ENCODE data around the gene CCDC50.

The CCDC50 gene, protein sequence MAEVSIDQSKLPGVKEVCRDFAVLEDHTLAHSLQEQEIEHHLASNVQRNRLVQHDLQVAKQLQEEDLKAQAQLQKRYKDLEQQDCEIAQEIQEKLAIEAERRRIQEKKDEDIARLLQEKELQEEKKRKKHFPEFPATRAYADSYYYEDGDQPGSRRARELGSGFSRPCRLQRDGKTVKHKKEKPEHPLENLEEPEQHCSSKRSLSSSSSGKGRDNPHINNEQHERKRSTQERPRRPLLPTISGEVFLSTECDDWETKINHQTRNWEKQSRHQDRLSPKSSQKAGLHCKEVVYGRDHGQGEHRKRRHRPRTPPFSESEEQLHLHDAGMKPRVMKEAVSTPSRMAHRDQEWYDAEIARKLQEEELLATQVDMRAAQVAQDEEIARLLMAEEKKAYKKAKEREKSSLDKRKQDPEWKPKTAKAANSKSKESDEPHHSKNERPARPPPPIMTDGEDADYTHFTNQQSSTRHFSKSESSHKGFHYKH

DNA sequence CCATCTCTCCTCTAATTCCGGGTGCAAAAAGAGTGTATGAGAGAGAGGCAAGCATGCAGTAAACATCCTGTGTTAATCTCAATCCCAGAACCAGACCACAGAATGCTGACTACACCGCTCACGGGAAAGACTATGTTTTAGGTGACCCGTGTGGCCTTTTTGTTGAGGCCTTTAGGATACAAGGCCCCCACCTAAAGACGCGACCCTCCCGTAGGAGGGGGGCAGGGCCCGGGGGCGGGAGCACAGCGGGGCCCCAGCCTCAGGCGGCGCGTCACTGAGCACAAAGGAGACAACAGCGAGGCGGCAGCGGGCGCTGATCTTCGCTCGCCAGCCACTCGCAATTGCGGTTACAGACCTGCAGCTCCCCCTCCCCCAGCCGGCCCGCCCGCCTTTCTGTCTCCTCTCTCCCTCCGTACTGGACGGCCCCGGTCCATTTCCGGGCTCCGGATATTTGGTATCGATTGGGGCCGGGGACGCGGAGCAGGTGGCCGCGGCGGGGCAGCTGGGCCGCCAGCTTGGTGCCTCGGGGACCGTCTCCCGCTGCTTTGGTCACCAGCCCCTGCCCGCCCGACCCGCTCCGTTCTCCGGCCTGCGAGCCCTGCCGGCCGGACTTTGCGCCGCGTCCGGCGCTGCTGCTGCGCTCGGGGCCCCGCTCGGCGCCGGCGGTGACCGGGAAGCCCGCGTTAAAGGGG lies at the start of gene CCDC50:
CCDC50 (plus strand) TSS at position 433 of the 692 bp plus-strand sequence. CDS start 281 bp downstream, outside the sequence.
- peak in 2 of 3 experiments; percentile 6 to 18 for DNase-seq (ENCODE audit: low read depth in 3 of 3)

DNA sequence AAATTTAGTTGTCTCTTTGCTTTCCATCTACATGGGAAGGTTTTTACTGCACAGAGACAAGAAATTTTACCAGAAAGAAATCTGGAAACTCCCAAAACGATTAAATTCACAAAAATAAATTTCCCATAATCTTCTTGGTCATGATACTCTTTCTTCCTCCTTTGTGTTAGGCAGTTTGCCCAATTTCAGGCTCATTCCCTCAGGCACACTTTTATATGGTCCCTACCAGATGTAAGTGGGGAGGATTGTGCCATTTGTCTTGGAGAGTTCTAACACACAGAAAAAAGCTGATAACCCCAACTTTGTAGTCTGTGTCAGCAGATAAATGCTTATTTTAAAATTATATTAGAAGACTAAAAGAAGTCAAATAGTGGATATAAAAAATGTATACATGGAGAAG lies 49.1 kb upstream of the CCDC50 start:
- DNase-seq (ENCODE audit: low read depth in 3 of 3), result no peak

DNA sequence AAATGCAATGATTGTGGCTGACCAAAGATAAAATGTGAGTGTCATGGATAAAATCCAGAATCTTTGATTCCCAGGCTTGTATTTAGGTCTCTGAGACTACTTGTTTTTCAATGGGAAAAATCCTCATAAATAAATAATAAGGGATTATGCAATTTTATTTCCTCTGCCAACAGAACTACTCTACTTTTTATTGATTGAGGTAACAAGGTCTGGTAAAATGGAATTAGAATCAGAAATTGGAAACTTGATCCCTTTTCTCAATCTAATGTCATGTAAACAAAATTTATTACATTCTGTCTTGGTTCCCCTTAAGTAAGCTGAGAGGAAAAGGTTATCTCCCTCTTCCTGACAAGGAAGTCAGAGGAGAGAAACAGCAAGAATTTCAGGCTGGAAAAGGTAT lies 48.3 kb upstream of the CCDC50 start:
- DNase-seq (ENCODE audit: low read depth in 3 of 3), result no peak

DNA sequence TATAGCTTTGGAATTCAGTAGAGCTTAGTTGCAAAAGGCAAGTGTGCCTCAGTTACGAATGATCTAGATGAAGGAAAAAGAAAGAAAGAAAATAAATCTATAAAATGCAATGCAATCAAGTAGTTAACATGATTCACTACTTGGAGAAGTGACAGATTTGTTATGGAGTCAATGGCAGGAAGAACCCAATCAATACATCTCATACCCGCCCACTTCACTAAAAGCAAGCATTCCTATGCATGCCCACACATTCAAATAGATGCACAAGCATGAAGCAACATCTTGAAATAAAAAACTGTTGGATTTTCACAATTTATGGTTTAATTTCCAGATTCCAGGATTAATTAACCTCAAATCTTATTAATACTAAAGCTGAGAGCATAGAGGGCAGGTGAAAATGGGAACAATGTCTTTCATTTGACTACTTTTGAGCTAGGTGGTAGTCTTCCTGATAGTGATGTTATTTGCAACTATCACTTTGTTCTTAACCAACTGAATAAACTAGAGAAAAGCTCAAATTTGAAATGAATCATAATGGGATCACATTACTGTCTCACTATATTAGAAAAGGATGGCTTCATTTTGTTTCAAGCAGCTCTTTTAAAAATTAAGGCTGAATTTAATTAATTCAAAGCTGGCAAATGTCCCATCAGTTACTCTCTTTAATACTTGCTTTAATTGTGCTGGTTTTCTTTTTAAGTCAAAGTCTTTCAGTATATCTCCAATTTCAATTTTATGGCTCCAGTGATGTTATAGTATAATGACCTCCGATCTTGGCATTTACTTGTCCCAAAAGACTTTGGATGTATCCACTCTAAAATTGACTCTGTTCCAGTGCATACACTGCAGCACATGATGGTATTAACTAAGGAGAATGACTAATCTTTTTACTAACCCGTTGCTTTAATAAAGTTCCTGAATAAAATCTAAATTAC lies 46.7 kb upstream of the CCDC50 start:
- DNase-seq (ENCODE audit: low read depth in 3 of 3), result no peak

DNA sequence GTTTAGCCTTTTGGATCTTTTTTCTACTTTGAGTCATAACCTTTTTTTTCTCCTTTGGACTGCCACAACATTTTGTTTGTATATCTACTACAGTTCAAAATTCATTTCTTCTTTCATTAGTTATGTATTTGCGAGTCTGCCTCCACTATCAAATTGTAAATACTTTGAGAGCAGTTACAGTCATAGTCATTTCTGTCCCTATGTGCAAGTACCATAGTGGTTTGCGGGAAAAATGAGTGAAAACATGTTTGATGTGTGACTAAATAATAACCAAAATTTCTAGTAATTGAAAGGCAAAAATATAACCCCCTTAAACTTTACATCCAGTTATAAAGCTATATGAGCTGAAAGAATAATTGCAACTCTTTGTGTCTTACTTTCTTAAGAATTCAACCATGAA lies 45.8 kb upstream of the CCDC50 start:
- DNase-seq (ENCODE audit: low read depth in 3 of 3), result no peak

DNA sequence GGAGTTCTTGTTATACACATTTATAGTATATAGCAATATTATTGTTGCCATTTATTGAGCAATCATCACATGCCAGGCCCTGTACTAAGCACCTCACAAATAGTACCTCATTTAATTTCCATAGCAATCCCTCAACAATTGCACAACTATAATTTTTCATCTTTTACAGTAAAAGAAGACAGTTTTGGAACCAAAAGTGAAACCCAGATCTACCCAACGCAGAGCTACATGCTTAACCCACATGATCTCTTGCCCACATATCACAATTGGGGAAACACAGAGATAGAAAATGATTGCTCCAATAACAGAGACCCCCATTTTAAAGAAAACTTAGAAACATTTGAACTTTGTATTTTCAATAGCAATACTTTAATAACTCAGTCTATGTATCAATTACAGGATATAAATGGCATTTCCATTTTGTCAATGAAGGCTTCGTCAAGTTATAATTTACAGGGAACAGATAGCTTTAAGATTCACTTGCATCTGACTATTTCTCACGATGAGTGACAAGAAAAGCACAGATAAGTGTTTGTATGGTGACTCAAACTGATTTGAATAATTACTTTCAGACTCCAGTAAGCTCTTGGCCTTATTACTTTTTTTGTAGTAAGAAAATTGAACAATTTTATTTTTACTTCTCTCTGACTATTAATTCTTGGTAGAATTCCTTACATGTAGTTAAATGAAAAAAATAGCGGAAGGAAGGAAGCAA lies 38.7 kb upstream of the CCDC50 start:
- DNase-seq (ENCODE audit: low read depth in 3 of 3), result no peak

DNA sequence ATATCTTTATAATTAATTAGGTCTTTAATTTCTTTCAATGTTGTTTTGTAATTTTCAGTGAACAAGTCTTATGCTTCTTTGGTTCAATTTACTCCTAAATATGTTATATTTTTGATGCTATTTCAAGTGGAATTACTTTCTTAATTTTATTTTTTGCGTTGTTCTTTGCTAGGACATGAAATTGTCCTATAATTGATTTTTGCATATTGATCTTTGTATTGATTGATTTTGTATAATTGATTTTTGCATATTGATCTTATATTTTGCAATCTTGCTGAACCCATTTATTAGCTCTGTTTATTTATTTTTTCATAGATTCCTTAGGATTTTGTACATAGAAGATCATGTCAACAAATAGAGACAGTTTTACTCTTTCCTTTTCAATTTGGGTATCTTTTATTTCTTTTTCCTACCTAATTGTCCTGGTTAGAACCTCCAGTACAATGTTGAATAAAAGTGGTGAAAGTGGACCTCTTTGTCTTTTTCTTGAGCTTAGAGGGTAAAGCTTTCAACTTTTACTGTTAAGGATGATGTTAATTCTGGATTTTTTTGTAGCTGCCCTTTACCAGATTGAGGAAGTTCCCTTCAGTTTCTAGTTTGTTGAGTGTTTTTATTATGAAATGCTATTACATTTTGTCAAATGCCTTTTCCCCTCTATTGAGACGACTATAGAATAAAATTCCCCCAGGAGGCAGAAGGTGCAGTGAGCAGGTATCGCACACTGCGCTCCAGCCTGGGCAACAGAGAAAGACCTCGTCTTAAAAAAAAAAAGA lies 36.8 kb upstream of the CCDC50 start:
- no peak for DNase-seq (ENCODE audit: low read depth in 3 of 3)

DNA sequence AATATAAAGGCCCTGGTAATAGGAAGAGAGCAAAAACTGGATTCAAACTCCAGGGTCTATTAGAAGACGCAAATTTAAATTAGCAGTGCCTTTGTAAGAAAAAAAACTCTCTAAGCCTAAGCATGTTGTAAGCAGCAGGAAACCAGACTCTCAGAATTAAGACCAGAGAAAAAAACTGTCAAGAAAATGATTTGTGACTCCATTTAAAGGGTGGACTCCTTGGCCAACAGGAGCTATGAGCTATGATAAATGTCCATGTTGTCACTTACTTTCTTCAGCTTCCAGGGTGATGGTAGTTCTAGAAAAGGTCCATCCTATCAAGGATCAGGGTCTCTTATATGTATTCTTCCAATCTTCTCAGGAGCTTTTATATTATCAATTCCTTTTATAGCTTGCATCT lies 34.9 kb upstream of the CCDC50 start:
- DNase-seq (ENCODE audit: low read depth in 3 of 3), result no peak

DNA sequence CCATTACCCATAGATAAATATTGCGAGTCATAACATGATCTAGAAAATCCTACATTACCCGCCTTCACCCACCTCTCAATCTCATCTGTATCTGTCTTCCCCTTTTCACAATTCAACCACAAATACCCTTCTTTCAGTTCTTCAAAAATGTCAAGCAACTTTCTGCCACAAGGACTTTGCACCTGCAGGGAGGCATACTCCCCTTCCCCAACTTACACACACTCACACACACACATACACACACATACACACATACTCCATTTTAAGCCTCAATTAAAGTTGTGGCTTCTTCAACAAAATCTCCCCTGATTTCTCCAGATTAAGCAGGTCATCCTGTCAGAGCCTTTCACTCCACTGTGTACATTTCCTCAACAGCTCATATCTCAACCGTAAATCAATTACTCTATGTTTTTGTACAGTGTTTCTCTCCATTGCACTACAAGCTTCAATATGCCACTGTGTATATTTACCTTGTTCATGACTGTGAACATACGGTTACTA lies 33.1 kb upstream of the CCDC50 start:
- DNase-seq (ENCODE audit: low read depth in 3 of 3), result no peak

DNA sequence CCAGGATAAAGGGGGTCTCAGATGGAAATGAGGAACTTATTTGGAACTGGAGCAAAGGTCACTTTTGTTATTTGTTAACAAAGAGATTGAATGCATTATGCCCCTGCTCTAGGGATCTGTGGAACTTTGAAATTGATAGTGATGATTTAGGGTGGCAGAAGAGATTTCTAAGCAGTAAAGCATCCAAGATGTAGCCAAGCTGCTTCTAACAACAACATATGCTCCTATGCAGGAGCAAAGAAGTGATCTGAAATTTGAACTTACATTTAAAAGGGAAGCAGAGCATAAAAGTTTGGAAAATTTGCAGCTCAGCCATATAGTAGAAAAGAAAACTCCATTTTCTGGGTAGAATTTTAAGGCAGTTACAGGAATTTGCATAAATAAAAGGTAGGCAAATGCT lies 30.3 kb upstream of the CCDC50 start:
- no peak for DNase-seq (ENCODE audit: low read depth in 3 of 3)

DNA sequence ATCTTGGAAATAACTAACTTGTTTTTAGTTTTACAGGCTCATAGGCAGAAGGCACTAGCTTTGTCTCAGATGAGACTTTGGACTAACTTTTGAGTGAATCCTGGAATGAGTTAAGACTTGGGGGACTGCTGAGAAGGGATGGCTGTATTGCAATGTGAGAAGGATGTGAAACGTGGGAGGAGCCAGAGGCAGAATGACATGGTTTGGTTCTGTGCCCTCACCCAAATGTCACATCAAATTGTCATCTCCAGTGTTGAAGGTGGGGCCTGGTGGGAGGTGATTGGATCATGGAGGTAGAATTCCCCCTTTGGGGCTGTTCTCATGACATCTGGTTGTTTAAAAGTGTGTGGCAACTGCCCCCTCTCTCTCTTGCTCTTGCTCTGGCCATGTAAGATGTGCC lies 28.8 kb upstream of the CCDC50 start:
- DNase-seq (ENCODE audit: low read depth in 3 of 3), result no peak

DNA sequence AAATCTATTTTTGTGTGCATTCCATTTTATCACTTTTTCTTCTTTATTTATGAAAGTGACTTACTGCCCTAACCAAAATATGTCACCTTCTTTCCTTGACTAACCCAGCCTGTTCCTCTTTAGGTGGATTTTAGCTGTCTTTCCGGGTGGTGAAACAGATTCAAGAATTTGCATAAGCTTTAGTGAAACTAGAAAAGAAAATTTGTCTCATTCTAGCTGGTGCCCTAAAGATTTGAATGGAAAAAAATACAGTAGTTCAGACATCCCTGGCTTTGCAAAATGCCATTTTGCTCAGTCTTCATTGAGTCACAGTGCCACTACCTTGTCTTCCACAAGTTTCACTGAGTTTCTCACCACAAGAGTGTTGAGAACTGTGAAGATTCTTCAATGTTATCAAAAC lies 28.2 kb upstream of the CCDC50 start:
- no peak for DNase-seq (ENCODE audit: low read depth in 3 of 3)

DNA sequence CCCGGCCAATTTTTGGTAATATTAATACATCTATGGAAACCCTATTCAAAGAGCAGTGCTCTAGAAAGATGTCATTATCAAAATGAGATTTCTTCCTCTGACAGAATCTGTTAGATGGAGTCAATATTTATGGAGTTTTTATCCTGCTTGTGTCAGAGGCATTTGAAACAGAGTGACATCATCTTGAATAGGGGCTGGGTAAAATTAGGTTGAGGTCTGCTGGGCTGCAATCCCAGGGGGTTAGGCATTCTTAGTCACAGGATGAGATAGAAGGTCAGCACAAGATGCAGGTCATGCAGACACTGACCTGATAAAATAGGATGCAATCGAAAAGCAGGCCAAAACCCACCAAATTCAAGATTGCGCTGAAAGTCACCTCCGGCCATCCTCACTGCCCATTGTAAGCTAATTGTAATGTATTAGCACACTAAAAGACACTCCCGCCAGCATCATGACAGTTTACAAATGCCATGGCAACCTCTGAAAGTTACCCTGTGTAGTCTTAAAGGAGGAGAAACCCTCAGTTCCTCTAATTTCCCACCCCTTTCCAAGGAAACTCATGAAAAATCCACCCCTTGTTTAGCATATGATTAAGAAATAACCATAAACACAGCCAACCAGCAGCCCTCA lies 27.3 kb upstream of the CCDC50 start:
- DNase-seq (ENCODE audit: low read depth in 3 of 3), result no peak

DNA sequence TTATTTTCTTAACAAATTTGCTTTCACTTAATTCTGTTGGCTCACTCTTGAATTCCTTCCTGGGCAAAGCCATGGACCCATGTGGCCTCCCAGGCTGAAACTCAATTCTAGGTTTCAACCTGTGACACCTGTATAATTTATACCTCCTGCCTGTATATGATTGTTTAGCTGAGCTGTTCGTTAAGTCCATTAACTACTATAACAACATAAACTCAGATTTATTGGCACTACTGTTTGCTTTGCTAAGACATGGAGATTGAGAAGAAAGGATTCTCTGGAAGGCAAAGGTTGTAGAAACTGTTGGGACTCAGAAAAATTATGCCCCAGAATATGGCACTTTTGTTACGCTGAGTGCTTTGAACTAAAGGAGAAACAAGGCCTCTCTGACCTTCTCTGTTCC lies 26.7 kb upstream of the CCDC50 start:
- DNase-seq (ENCODE audit: low read depth in 3 of 3), result no peak

DNA sequence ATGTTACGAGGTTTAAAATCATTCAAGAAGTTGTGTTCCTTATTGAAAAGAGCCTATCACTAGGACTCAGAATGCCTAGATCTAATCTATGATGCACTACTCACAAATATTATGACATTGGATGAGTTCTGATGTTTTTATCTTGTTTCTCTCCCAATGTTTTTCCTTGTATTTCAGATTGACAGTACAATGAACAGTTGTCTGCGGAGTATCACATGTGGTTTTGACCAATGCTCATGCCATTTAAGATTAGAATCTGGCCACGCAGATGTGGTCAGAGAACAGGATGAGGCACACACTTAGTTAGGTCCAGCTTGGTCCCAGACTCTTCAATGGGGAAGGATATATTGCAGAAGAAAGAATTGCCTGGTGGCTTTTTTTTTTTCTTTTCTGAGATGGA lies 25.6 kb upstream of the CCDC50 start:
- no peak for DNase-seq (ENCODE audit: low read depth in 3 of 3)

DNA sequence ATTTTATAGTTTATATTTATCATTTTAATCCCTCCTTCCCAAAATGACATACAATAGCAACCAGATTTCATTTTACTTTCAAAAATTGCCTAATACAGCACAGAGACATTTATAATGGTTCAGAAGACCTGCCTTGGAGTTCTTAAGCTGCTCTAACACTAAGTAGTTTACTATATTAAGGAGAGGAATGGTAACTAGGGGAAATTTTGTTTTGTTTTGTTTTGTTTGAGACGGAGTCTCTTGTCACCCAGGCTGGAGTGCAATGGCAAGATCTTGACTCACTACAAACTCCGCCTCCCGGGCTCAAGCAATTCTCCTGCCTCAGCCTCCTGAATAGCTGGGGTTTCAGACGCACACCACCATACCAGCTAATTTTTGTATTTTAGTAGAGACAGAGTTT lies 22.8 kb upstream of the CCDC50 start:
- DNase-seq (ENCODE audit: low read depth in 3 of 3), result no peak

DNA sequence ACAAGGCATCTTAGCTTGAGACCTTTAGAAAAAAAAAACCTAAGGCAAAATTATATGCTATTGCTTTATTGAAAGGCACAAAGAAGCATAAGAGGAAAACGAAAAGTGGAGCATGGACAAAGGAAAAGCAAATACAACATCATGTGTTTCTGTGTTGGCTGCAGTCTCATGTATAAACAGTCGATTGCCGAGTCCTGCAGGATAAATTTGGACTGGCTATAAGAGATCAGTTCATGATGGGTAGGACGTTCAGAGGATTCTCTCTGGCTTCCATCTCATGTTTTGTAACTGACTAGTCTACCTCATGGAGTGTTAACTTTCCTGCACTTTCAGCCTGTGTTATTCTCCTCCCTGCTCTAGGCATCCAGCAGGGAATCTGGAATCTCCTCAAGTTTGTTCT lies 21.9 kb upstream of the CCDC50 start:
- DNase-seq (ENCODE audit: low read depth in 3 of 3), result no peak

DNA sequence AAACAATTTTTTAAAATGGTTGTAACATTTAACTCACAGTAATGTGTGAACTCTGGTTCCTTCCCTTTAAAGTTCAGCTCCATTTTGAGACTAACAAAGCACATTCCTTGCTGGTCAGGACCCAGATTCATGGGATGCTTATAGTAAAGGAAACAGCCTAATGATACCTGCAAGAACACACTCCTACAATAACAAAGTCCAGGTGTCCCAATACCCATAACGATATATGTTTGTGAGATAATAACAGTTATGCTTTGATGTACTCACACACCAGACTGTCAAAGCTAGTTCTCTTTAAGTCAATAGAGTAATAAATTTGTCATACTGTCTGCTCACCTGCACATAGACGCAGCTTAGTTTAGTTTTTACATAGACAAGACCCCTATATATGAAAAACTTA lies 15.9 kb upstream of the CCDC50 start:
- DNase-seq (ENCODE audit: low read depth in 3 of 3), result no peak

DNA sequence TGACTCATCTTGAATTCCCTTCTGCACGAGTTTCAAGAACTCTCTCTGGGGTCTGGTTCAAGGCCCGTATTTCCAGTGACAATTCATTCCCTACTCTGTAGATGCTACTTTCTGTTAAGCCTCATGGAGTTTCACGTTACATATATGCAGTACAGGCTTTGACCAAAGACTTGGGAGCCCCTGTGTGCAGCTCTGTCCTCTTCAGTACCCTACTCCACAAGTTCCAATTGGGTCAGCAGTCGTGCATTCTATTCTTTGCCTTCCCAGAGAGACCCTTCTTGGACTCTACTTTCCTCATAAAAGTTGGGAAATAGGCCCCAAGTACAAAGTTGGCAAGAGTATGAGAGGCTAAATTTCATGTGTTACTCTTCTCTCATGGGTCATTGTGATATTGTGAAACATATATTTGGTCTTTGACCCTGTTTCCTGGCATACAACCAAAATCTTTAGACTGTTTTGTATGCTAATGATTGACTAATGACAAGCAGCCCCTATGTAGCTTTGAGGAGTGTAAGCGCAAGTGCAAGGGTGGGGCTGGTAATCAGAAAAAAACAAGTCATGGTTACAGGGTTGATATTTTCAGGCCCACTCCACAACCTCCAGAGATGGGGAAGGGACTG lies 15.0 kb upstream of the CCDC50 start:
- no peak for DNase-seq (ENCODE audit: low read depth in 3 of 3)
